SKM-1 treated with dmso at 0.1 percent for 144 hours (cell line): ENCODE results near the gene CHIA.

Source experiments
- DNase-seq: peaks from one replicate; lab custom pipeline; 2025; ENCODE audit not compliant: unreplicated experiment; lab: John Stamatoyannopoulos, UW

The CHIA gene

DNA sequence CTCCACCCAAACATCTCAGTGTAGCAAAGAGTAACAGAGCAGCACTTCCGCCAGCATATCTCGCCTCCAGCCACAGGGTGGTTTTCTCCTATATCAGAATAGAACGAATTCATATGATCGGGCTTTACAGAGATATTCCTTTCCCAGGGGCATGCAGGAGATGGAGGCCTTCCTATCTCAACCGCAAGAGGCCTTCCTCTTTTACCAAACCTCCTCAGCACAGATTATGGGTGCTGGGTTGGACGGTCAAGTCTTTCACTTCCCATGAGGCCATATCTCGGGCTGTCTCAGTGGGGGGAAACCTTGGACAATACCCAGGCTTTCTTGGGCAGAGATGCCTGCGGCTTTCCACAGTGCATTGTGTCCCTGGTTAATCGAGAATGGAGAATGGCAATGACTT, 71.1 kb downstream of the CHIA start:
- DNase-seq: no peak

- DNase-seq: no peak
Observed at GRCh38 chr1:111364690-111365089, 74.0 kb downstream of the CHIA start.

- no peak for DNase-seq
Observed at GRCh38 chr1:111366256-111366655, 75.6 kb downstream of the CHIA start.

DNA sequence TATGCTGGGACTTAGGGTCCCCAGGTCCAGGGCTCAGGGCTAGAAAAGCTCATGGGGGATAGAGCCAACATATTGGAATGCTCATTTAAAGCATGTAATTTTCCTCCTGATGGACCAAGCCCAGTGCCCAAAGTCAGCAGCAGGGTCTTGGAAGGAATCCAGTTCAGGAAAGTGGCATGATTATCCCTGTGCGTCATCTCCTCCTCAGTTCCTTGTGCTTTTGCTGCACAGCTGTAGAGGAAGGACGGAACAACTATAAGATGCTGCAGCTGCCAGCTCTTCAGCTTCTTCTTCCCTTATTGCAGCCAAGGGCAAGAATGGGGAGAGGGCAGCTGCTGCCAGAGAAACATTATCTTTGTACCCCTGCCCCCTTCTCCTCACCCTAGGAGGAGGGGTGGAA, 78.5 kb downstream of the CHIA start:
- DNase-seq: no peak

DNA sequence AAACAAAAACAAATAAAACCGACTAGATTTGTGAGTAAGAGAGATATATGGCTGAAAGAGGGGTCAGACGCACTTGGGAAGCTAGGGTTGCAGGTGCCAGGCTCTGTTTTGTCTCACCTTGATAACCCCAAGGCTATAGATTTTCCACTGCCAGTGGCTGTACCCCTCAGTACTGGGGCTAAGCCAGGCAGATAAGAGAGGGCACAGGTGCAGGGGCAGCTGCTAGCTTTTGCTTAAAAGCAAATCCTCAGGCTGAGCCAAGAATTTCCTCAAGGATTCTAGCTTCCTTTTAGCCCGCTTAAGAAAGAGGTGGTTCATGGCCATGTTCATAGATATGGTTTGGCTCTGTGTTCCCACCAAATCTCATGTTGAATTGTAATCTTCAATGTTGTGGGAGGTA, 79.0 kb downstream of the CHIA start:
- no peak for DNase-seq
